Lung microvascular endothelial cell (primary cell): Measurements from ENCODE around the gene PRPSAP1. TPM values are rescaled to one million over a fixed set of nuclear protein-coding genes. Genes with fewer than 3 reads are reported as not detected.

ENCODE experiments used
- DNase-seq, 2 donors: peaks; one replicate each; pipeline versions ENCODE4 v3.0.0 to v3.0.0-alpha.2; 2010; ENCODE audit warnings: low read depth in 2 of 2
- total RNA-seq: library from RNA; depleted of rRNA; stranded (reverse); fragments of >200 nt; gene quantifications from 2 replicates; pipeline ENCODE4 v1.2.1, GENCODE V29; 2014

PRPSAP1 gene
- 69.7 and 103 TPM in 2 replicates for total RNA-seq

DNA sequence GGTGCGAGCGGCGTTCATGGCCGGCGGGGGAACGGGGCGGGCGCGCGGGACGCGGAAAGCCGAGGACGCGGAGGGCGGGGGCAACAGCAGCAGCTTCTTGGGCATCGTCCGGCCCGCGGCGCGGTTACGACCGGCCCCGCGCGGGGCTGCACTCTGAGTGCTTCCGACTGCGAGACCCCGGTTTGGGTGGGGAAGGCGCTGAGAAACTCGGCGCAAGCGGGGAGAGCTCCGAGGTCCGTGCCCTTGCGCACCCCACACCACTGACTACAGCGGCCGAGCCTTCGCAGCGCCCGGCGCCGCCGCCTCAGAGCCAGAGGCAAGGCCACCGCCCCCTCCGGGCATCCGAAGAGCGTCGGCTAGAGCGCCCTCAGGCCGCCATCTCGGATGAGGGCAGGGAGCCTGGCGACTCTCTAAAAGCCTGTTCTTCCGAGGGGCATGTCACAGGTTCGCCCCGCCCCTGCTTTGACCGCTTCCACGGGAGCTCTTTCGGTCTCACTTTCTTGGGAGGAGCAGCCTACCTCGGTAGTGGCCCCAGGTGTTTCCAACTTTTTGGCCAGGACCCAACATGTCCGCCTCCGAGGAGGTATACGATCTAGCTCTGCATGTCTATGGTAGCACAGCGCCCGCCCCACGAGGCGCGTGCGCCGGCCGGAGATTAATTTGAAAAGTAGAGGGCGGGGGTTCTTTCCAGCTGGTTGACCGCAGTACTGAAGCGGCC lies at the start of gene PRPSAP1:
Gene PRPSAP1 (minus strand): TSS at position 318 of the 718 bp plus-strand sequence. CDS start 213 bp downstream, at position 105.
- DNase-seq = peak; percentile 92 to 95

- DNase-seq = no peak
Measured at GRCh38 chr17:76402711-76403110, 49.0 kb upstream of the PRPSAP1 start.

- no peak for DNase-seq
Measured at GRCh38 chr17:76399175-76400172, 45.8 kb upstream of the PRPSAP1 start.

DNA sequence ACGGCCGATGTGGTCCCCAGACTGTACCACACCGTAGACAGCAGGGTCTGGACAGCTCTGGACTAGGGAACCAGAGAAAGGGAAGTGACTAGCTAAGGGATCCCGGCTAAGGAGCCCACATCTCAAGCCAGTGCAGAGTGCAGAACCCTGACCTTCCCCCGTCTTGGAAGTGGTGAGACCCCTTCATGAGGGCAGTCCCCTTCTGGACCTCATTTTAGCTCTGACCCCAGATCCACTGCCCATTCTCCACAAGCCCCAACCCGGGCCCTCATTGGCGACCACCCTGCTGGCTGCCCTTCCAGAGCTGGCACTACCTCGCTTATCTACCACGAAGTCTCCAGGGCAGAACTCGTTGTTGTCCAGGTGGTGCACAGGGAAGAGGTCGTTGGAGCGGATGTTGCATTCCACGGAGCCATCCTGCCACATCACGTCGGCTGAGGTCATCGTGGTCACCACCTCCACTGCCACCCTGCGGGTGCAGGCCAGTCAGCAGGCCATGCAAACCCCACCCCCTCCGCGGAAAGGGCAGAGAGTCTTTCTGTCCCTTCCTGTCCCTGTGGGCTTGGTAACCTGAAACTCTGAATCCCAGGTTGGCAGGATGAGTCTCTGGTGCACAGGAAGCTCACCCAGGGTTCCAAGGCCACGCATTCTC lies 44.9 kb upstream of the PRPSAP1 start:
- no peak for DNase-seq

DNA sequence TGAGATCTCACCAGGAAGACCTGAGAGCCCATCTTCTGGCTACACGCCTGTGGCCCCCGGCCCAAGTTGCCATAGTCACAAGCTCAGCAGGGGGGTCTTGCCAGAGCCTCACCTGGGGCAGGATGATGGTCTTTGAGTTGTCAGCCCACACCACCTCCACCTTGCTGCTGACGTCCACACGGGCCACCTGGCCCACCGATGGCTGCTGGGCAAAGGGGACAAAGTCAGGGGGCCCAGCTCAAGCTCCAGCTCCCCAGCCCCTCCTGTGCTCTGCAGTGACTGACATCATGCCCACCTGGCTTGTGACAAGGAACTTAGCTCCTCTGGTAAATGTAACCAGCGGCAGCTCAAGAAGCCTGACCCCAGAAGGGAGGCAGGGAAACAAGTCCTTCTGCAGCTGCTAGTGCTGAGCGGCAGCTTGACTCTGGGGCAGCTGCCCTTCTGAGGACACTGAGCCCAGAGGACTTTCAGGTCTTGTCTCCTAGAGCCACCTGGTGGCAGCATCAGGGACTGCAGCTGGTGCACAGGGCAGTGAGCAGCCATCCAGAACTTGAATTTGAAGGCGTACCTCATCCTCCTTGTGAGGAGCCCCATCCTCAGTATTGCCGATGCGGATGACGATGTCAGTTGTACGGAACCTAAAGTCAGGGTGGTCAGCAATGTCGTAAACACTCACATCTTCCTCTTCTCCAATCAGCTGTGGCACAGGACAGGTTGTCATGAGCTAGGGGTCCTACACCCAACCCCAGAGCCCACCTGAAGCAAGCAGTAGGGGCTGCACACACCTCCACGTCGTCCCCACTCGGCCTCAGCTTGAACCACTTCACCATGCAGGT lies 44.2 kb upstream of the PRPSAP1 start:
- DNase-seq = peak; percentile 91 to 92

DNA sequence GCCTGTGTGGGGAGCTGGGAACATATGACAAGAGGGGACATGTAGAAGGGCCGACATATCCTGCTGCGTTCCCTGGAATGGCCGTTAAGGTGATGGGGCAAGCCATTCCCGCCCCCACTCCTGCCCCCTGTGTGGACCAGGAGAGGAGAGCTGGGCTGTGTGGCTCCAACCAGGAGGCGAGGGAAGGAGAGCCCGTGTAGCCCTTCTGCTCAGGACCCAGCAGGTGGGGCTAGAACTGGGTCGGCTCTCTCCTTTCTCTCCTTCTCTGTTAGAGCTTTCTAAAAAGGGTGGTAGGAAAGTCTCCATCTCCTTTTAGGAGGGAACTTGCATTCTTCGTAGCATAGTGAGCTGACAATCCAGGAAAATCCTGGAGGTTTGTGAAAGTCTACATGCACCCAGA lies 43.5 kb upstream of the PRPSAP1 start:
- DNase-seq = peak in 1 of 2 donors; percentile 38

GRCh38 chr17:76395980-76396379 lies 42.3 kb upstream of the PRPSAP1 start:
- no peak for DNase-seq

DNA sequence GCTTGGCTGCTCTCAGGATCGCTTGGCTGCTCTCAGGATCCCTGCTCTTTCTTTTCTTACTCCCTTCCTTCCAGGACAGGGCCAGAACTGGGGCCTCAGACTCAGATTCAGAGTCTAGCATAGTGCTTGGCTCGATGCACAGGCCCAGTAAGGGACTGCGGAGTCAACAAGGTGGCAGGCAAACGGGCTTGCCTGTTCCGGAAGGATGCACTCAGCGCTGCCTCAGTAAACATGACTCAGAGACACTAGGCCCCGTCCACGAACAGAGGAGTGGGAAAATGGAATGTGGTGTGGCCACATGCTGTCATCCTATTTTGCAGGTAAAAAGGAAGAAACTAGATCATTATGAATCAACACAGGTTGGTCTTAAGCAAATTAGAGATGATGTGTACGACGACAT lies 40.5 kb upstream of the PRPSAP1 start:
- peak in 1 of 2 donors; percentile 37 for DNase-seq

- no peak for DNase-seq
Measured at GRCh38 chr17:76391200-76391715, 37.5 kb upstream of the PRPSAP1 start.

GRCh38 chr17:76390003-76390421 lies 36.3 kb upstream of the PRPSAP1 start:
- DNase-seq = peak in 1 of 2 donors; percentile 51

DNA sequence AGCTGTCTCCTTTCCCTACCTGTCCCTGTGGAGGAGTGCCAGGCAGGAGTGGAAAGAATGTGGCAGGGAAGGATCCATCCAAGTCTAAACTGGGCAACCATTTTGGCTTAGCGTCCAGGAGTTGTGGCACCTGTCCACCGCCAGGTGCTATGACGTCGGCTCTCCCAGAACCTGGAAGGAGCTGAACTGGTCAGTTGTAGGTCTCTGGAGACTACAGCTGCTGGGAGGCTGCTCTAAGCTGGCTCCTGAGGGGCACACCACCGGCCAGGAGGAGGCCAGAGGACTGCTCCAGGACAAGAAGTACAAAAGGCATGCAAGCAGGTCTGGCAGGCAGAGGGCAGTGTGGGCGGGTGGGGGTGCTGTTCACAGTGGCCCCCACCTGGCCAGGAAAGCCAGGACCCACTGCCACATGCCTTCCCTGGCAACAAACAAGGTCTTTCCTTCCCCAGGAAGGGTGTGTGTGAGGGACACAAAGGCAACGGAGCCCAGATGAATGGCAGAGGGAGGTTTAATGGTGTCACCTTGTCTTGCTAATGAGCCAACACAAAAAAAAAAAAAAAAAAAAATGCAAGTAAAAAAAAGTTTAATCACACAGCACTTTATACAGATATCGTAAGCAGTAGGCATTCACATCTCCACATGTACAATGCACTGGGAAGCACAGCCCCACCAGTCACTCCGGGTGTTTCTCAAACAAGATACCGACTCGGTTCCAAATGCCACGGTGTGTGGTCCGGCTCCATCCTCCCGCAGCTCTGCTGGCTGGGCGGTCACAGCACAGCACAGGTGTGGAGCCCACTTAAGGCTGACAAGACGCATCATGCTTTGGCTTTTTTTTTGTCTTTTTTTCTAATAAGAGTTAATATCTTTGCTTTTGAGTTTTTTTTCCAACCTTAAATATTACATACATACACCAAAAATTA lies 35.5 kb upstream of the PRPSAP1 start:
- peak; percentile 49 to 84 for DNase-seq

DNA sequence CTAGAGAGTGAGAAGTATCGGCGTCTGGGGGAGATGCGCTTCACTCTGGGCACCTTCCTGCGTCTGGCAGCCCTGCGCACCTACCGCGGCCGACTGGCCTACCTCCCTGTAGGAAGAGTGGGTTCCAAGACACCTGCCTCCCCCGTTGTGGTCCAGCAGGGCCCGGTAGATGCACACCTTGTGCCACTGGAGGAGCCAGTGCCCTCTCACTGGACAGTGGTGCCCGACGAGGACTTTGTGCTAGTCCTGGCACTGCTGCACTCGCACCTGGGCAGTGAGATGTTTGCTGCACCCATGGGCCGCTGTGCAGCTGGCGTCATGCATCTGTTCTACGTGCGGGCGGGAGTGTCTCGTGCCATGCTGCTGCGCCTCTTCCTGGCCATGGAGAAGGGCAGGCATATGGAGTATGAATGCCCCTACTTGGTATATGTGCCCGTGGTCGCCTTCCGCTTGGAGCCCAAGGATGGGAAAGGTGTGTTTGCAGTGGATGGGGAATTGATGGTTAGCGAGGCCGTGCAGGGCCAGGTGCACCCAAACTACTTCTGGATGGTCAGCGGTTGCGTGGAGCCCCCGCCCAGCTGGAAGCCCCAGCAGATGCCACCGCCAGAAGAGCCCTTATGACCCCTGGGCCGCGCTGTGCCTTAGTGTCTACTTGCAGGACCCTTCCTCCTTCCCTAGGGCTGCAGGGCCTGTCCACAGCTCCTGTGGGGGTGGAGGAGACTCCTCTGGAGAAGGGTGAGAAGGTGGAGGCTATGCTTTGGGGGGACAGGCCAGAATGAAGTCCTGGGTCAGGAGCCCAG lies 33.5 kb upstream of the PRPSAP1 start:
- DNase-seq = no peak

DNA sequence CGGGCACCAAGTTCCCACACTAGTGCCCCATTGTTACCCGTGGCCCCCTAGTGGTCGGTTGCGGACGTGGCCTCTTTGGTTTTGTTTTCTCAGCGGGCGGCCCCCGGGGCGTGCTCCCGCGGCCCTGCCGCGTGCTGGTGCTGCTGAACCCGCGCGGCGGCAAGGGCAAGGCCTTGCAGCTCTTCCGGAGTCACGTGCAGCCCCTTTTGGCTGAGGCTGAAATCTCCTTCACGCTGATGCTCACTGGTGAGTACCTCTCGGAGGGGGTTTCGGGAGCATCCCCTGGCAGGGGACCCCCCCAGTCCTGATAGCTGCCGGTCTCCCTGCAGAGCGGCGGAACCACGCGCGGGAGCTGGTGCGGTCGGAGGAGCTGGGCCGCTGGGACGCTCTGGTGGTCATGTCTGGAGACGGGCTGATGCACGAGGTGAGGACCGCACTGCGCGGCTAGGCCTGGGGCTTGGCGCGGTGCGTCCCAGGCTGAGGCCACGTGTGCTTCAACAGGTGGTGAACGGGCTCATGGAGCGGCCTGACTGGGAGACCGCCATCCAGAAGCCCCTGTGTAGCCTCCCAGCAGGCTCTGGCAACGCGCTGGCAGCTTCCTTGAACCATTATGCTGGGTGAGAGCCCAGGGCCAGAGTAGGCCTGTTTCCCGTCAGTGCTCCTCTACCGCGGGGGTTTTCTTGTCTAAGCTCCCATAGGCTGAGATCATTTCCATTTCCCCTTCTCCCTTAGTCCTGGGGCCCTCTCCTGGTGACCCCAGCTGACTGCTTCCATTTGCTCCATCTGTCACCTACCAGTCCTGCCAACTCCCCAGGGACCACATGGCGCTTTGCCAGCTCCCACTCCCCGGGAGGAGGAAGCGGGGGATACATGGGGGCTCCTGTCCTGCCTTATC lies 32.4 kb upstream of the PRPSAP1 start:
- DNase-seq = peak; percentile 86 to 89

DNA sequence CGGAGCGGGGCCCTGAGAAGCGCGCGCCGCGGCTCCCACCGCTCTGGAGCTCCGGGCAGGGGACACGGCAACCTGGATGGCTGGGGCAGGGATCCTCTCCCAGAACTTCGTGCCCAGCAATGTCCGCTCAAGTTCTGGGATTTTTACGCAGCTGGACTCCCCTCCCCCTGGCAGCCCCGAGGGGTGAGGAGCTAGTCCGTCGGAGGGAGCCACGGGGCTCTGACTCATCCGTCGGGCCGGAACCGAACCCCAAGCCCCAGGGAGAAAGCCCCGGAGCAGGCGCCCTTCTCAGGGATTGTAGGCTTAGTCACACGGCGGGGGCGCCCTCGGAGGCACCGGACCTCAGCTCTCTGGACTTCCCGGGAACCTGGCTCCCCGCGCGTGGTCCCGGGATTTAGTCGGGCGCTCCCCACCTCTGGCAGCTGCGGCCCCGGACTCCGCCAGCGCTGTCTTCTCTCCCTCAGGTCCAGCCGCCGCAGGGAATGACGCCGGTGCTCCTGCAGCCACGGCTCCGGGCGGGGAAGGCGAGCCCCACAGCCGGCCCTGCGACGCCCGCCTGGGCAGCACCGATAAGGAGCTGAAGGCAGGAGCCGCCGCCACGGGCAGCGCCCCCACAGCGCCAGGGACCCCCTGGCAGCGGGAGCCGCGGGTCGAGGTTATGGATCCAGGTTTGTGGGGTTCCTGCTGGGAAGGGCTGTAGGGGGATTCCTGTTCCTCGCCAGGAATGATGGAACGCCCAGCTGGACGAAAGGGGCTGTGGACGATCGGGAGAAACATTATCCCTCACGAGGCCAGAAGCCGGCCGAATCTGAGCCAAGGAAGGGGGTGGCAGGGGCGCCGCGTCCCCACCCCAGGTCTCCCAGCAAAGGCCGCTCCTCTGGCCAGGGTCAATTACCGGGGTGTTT lies 31.5 kb upstream of the PRPSAP1 start:
- DNase-seq = peak; percentile 64 to 87

DNA sequence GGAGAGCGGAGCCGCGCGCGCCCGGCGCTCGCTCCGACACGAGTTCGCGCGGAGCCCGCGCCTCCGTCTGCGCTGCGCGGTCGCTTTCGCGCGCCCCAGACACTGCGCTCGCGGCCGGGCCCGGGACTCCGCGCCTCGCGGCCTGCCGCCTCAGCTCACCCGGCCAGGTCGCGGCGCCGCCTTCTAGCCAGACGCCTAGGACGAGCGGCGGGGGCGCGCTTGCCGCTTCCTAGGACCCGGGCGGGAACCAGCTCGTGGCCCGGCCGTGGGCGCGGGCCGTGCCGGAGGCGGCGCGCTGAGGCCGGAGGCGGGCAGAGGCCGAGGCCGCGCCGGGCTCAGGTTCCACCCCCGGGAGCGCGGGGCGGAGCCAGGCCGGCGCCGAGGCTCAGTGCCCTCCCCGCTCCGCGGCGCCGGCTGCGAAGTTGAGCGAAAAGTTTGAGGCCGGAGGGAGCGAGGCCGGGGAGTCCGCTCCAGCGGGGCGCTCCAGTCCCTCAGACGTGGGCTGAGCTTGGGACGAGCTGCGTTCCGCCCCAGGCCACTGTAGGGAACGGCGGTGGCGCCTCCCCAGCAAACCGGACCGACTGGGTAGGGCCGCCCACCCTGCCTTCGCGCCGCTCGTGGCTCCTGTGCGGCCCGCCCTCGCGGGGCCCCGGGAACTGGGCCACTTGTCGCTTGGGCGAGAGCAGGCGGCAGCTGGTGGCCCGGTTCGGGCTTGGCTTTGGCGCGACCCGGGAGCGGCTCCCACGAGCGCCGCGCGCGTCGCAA lies 30.7 kb upstream of the PRPSAP1 start, which contains the start of gene SPHK1:
Gene SPHK1 (plus strand): TSS at position 388 of the 765 bp plus-strand sequence. CDS start 1,036 bp downstream, outside the sequence.
- DNase-seq = peak; percentile 85 to 88
